Measurements from ENCODE around the gene CDKN1C. TPM values are rescaled to one million over a fixed set of nuclear protein-coding genes. Genes with fewer than 3 reads are reported as not detected.

CDKN1C gene
- total RNA-seq, 1 donor: 12.2 TPM

DNA sequence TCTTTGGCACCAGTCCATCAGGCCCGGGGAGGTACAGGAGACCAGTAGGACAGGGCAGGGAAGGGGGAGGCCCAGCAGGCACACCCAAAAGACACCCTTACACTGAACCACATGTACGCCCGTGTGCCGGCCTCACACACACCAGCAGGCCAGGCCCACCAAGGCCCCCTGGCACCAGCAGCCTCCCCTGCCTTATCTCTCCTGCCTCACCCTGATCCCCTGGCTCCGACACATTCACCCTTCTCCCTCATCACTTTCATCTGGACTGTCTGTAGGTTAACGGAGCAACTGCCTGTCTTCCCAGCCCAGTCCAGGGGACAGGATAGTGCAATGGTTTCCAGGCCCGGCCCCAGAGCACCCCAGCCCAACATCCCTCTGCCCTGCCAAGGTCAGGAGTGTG is 4.9 kb downstream of the CDKN1C start:
- Histone ChIP-seq H3K4me3 (ENCODE audit: low read length) (no peak overlapping the region), H3K4me1 (ENCODE audit: insufficient read depth, low read length) (peaks cover 13% of the 10 kb centered on the region), H3K9me3 (ENCODE audit: low read depth, low read length) (no peaks in the 10 kb centered on the region), H3K27me3 (ENCODE audit: insufficient read depth, low read length) (peaks cover 14% of the 10 kb centered on the region)

DNA sequence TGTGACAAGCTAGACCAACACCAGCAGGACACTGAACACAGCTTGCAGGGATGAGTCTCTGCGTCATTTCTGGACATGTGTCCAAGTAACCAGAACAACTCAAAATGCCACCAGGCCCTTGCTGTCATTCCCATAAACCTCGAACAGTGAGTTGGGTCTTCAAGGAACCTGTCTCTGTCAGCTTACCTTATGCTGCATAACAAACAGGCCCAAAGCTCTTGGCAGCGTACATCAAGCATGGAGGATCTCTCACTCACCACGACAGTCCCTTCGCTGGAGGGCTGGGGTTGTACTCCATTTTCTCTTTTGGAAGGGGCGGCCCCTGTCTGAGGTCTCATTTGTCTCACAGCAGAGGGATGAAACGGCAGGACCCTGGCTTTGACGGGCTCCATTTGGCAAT is 6.8 kb downstream of the CDKN1C start:
- no peak overlapping the region for H3K4me3 ChIP-seq (ENCODE audit: low read length)
- H3K9me3 ChIP-seq (ENCODE audit: low read depth, low read length): no peaks in the 10 kb centered on the region
- H3K4me1 ChIP-seq (ENCODE audit: insufficient read depth, low read length): peaks cover 4% of the 10 kb centered on the region
- peaks cover 13% of the 10 kb centered on the region for H3K27me3 ChIP-seq (ENCODE audit: insufficient read depth, low read length)

GRCh38 chr11:2877474-2877873 is 8.1 kb downstream of the CDKN1C start:
- Histone ChIP-seq H3K4me1 (ENCODE audit: insufficient read depth, low read length) (no peaks in the 10 kb centered on the region), H3K27me3 (ENCODE audit: insufficient read depth, low read length) (no peaks in the 10 kb centered on the region), H3K9me3 (ENCODE audit: low read depth, low read length) (no peaks in the 10 kb centered on the region), H3K4me3 (ENCODE audit: low read length) (no peak overlapping the region)

DNA sequence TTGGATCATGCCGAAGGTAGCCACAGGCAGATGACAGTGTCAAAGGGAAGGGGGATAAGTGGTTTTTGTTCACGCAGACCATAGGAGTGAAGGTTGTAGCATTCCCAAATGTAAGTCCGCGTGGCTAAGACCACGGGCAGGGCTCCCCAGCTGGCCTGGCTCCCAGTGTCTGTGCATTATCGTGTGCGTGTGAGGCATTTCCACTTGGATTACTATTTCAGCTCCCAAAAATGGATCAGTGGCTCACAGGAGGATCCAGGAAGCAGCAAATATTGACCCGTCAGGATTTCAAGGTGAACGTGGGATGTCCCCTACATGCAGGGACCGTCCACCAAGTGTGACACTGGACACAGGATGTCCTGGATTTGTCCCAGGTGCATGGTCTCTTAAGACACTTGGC is 10.6 kb downstream of the CDKN1C start:
- H3K27me3 ChIP-seq (ENCODE audit: insufficient read depth, low read length): peaks cover 15% of the 10 kb centered on the region
- H3K4me3 ChIP-seq (ENCODE audit: low read length): no peak overlapping the region
- H3K9me3 ChIP-seq (ENCODE audit: low read depth, low read length): no peaks in the 10 kb centered on the region
- H3K4me1 ChIP-seq (ENCODE audit: insufficient read depth, low read length): no peaks in the 10 kb centered on the region

GRCh38 chr11:2870969-2871680 is 14.4 kb downstream of the CDKN1C start:
- peaks cover 33% of the 10 kb centered on the region for H3K27me3 ChIP-seq (ENCODE audit: insufficient read depth, low read length)
- no peaks in the 10 kb centered on the region for H3K9me3 ChIP-seq (ENCODE audit: low read depth, low read length)
- no peaks in the 10 kb centered on the region for H3K4me1 ChIP-seq (ENCODE audit: insufficient read depth, low read length)
- H3K4me3 ChIP-seq (ENCODE audit: low read length): no peak overlapping the region

GRCh38 chr11:2870460-2870859 is 15.1 kb downstream of the CDKN1C start:
- Histone ChIP-seq H3K27me3 (ENCODE audit: insufficient read depth, low read length) (peaks cover 33% of the 10 kb centered on the region), H3K9me3 (ENCODE audit: low read depth, low read length) (no peaks in the 10 kb centered on the region), H3K4me1 (ENCODE audit: insufficient read depth, low read length) (no peaks in the 10 kb centered on the region), H3K4me3 (ENCODE audit: low read length) (no peak overlapping the region)

DNA sequence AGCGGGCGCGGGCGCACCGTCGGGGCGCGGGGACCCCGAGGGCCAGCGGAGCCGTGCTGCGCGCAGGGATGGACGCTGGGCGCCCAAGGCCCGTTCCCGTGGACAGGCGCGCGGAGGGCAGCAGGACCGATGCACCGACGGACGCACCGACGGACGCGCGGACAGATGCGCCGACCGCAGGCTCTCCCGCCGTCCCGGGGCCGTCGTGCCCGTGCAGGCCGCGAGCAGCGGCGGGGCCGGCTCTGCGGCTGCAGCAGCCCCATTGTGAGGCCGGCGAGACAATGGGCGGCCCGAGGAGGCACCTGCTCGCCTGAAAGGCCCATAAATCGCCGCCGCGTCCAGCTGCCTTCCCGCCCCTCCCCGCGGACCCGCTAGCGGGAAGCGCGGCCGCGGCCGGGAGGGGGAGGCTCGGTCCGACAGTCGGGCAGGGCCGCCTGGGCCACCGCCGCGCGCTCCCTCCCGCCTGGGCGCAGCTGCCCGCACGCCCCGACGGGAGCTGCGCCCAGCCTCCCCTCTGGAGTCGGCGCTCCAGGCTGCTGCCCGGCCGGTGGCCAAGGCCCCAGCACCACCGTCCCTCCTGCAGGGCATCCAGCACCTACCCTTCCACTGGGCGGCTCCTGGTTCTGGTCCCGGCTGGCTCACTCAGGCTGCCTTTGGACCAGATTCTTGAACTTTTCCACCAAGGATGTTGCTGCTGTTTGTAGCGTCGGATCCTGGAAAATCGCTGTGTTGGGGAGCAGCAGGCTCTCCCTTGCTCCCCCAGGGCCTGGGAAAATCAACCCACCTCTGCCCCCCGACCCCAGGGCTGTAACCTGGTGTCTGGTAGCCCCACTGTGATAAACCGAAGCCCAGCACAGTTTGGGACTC is 15.8 kb downstream of the CDKN1C start:
- peaks cover 33% of the 10 kb centered on the region for H3K27me3 ChIP-seq (ENCODE audit: insufficient read depth, low read length)
- no peak overlapping the region for H3K4me3 ChIP-seq (ENCODE audit: low read length)
- no peaks in the 10 kb centered on the region for H3K9me3 ChIP-seq (ENCODE audit: low read depth, low read length)
- H3K4me1 ChIP-seq (ENCODE audit: insufficient read depth, low read length): no peaks in the 10 kb centered on the region

DNA sequence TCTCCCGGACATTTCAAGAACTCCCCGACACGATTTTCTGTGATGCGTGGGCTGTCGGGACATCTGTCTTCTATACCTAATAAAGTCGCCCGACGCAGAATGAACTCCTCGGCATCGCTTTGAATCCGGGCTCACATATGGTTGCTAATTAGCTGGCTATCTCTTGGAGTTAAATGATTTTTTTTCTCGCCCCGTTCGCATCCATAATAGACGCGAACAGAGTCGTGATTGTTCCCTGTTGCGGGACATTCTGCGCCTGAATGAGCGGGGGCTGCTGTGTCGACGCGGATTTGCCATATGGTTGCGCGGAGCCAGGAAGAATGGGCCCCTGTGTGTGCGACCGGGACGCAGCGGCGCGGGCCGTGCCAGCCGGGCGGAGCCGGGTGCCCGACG is 16.4 kb downstream of the CDKN1C start:
- H3K4me1 ChIP-seq (ENCODE audit: insufficient read depth, low read length): no peaks in the 10 kb centered on the region
- no peak overlapping the region for H3K4me3 ChIP-seq (ENCODE audit: low read length)
- H3K27me3 ChIP-seq (ENCODE audit: insufficient read depth, low read length): peaks cover 33% of the 10 kb centered on the region
- H3K9me3 ChIP-seq (ENCODE audit: low read depth, low read length): no peaks in the 10 kb centered on the region

DNA sequence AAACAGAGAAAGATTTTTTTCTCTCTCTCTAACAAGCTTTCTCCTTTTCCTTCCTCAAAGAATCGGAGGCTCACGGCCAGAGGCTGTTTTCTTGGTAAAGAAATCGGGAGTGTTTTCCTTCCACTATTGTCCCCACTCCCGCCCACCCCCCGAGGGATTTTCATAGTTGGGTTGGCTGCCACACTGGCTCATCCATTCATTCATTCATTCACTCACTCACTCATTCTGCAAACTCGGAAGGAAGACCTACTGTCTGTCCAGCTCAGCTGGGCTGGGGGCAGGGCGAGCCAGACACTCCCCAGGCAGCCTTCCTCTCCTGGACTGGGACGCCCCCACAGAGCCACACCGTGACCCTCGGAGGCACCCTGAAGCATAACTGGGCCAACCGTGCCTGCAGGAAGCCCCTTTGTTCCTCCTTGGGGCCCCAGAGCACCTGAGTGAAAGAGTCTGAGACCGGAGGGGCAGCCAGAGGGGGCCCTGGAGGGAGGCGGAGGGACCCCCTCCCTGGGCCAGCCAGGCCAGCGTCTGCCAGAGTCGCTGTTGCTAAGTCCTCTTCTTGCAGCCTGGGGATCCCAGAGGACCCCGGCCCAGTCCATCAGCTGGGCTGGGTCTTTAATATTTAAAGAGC is 17.0 kb downstream of the CDKN1C start:
- H3K4me1 ChIP-seq (ENCODE audit: insufficient read depth, low read length): no peaks in the 10 kb centered on the region
- peaks cover 34% of the 10 kb centered on the region for H3K27me3 ChIP-seq (ENCODE audit: insufficient read depth, low read length)
- H3K9me3 ChIP-seq (ENCODE audit: low read depth, low read length): no peaks in the 10 kb centered on the region
- no peak overlapping the region for H3K4me3 ChIP-seq (ENCODE audit: low read length)

DNA sequence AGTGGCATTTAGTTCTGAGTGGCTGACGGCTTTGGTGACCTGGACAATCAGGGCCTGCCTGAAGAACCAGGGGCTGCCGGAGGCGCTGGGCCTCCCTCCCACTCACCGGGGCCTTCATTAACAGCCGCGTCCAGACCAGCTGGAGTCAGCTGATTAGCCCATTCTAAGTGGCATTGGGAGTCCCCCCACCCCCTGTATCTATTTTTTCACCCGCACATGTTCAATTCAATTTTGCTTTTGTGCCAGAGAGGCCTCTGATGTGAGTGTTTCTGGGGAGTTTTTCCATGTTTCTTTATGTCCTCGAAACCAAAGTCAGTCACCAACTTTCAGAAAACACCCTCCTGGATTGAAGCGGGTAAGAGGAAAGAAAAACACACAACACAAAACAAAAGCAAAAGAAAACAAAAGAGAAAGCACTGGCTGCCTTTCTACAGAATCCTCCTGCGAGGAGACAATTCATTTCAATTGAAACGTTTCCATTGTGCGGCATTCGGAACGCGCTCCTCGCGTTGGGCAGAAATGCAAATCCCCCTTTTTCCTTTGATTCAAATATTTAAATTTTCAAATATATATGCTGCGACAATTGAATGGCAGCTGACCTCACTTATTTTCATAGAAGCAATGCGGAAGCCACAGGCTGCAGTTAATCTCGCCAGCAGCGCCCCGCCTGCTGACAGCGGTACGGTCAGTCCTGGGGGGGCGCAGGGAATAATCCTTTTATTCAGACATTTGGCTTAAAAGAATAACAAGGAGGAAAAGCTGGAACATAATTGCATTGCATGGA is 17.7 kb downstream of the CDKN1C start:
- Histone ChIP-seq H3K4me3 (ENCODE audit: low read length) (no peak overlapping the region), H3K9me3 (ENCODE audit: low read depth, low read length) (no peaks in the 10 kb centered on the region), H3K4me1 (ENCODE audit: insufficient read depth, low read length) (no peaks in the 10 kb centered on the region), H3K27me3 (ENCODE audit: insufficient read depth, low read length) (peaks cover 40% of the 10 kb centered on the region)

- peaks cover 40% of the 10 kb centered on the region for H3K27me3 ChIP-seq (ENCODE audit: insufficient read depth, low read length)
- no peaks in the 10 kb centered on the region for H3K9me3 ChIP-seq (ENCODE audit: low read depth, low read length)
- H3K4me3 ChIP-seq (ENCODE audit: low read length): no peak overlapping the region
- H3K4me1 ChIP-seq (ENCODE audit: insufficient read depth, low read length): no peaks in the 10 kb centered on the region
Measured at GRCh38 chr11:2867142-2867541, 18.4 kb downstream of the CDKN1C start.

GRCh38 chr11:2865922-2866577 is 19.5 kb downstream of the CDKN1C start:
- Histone ChIP-seq H3K9me3 (ENCODE audit: low read depth, low read length) (no peaks in the 10 kb centered on the region), H3K4me3 (ENCODE audit: low read length) (no peak overlapping the region), H3K4me1 (ENCODE audit: insufficient read depth, low read length) (no peaks in the 10 kb centered on the region), H3K27me3 (ENCODE audit: insufficient read depth, low read length) (peaks cover 41% of the 10 kb centered on the region)

- H3K9me3 ChIP-seq (ENCODE audit: low read depth, low read length): no peaks in the 10 kb centered on the region
- peaks cover 32% of the 10 kb centered on the region for H3K27me3 ChIP-seq (ENCODE audit: insufficient read depth, low read length)
- H3K4me1 ChIP-seq (ENCODE audit: insufficient read depth, low read length): no peaks in the 10 kb centered on the region
- no peak overlapping the region for H3K4me3 ChIP-seq (ENCODE audit: low read length)
Measured at GRCh38 chr11:2864901-2865300, 20.7 kb downstream of the CDKN1C start.

DNA sequence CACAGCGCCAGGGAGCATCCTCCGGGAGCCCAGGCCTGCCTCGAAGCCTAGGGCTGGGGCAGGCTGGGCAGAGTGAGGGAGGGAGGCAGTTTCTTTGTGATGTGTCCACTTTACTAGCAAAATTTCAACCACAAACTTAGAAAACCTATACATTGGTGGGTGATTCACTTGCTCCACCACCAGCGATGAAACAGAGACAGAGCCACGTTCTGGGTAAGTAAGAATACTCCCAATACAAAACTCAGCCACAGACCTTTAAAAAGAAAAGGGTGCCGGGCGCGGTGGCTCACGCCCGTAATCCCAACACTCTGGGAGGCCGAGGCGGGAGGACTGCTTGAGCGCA is 22.3 kb downstream of the CDKN1C start:
- Histone ChIP-seq H3K27me3 (ENCODE audit: insufficient read depth, low read length) (peaks cover 21% of the 10 kb centered on the region), H3K4me1 (ENCODE audit: insufficient read depth, low read length) (no peaks in the 10 kb centered on the region), H3K9me3 (ENCODE audit: low read depth, low read length) (no peaks in the 10 kb centered on the region), H3K4me3 (ENCODE audit: low read length) (no peak overlapping the region)
